ENCODE measurements around the gene S100A2. TPM values are rescaled to one million over a fixed set of nuclear protein-coding genes. Genes with fewer than 3 reads are reported as not detected.
A peak's percentile ranks its signal among the peaks of the same experiment; 100 is the strongest.

S100A2 gene
- total and polyA plus RNA-seq, 2 donors (not counting 3 experiments of a cell fraction or from before 2014, with no cell fraction given) = 4.0 to 4.3 TPM

DNA sequence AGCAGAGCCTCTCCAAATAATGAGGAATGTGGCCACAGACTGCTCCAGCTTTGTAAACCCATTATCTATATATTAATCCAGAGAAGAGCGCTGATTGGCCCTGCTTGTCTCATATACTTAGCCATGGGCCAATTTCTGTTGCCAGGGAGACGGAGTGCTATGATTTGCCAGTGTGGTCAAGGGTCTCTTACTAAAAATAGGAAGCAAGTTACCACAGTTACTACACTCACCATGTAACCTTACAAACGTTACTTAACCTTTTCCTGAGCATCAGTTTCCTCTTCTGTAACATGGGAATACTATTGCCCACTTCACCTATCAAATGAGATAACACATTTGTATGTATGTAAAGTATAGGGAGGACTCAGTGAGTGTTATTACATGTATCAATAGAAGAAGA lies 7.7 kb upstream of the S100A2 start:
- DNase-seq (ENCODE audit: low read depth, low spot score) (no peak), FAIRE-seq (no peak)
- Histone ChIP-seq H3K27me3 (ENCODE audit: control insufficient read depth in 2 of 2, insufficient read depth in 2 of 2, low read length in 2 of 2) (no peaks in the 10 kb centered on the region), H3K4me1 (ENCODE audit: control insufficient read depth, extremely low read depth, insufficient read depth, low read length) (peaks cover 7% of the 10 kb centered on the region), H3K79me2 (ENCODE audit: control insufficient read depth, insufficient read depth, low read length) (no peaks in the 10 kb centered on the region), H3K4me3 (replicated peaks in 1 of 3; ENCODE audit: insufficient read depth in 1 of 3, low read depth in 1 of 3, low read length in 3 of 3) (no peak overlapping the region), H3K9ac (replicated peaks; ENCODE audit: extremely low read depth, insufficient read depth, low read length) (no peak overlapping the region), H2AFZ (ENCODE audit: low read depth, low read length) (peak overlapping the region; percentile 2), H3K9me1 (replicated peaks; ENCODE audit: control insufficient read depth, extremely low read depth, insufficient read depth, low read length) (no peaks in the 10 kb centered on the region), H4K20me1 (replicated peaks; ENCODE audit: control insufficient read depth, extremely low read depth, insufficient read depth, low read length) (no peaks in the 10 kb centered on the region), H3K4me2 (ENCODE audit: insufficient read depth, low read length) (no peak overlapping the region), H3K36me3 (ENCODE audit: control insufficient read depth in 2 of 2, extremely low read depth in 1 of 2, insufficient read depth in 2 of 2, low read length in 2 of 2) (no peaks in the 10 kb centered on the region), H3K9me3 (replicated peaks; ENCODE audit: control insufficient read depth, insufficient read depth, low read length) (no peaks in the 10 kb centered on the region), H3K27ac (ENCODE audit: insufficient read depth, low read depth, low read length) (no peak overlapping the region)
- dilution Hi-C loops (cut with MboI; ENCODE audit: extremely low pct_ligation_motif_present, low sequenced_read_pairs) (no loop called here), intact Hi-C loops (cut with micrococcal nuclease) (loop anchor here (2.0 kb wide), 2 partner anchors 25 to 413 kb away; partner anchors contain the start of gene RAB13)
- no TSS peak for BruUV-seq (replicated peaks)
- ChIA-PET POLR2A (interaction anchor here (1.3 to 1.5 kb wide), 2 partner anchors 33 to 54 kb away, joined by 3 to 13 read pairs; partner anchors contain the start of gene S100A13), CTCF (interaction anchor here (0.7 to 6.3 kb wide), 25 partner anchors 8 to 414 kb away, joined by 3 to 167 read pairs (median 8); partner anchors contain the start of genes CHTOP, NPR1, S100A1 and S100A13)
- TF ChIP-seq, protein P1, sequence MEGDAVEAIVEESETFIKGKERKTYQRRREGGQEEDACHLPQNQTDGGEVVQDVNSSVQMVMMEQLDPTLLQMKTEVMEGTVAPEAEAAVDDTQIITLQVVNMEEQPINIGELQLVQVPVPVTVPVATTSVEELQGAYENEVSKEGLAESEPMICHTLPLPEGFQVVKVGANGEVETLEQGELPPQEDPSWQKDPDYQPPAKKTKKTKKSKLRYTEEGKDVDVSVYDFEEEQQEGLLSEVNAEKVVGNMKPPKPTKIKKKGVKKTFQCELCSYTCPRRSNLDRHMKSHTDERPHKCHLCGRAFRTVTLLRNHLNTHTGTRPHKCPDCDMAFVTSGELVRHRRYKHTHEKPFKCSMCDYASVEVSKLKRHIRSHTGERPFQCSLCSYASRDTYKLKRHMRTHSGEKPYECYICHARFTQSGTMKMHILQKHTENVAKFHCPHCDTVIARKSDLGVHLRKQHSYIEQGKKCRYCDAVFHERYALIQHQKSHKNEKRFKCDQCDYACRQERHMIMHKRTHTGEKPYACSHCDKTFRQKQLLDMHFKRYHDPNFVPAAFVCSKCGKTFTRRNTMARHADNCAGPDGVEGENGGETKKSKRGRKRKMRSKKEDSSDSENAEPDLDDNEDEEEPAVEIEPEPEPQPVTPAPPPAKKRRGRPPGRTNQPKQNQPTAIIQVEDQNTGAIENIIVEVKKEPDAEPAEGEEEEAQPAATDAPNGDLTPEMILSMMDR (IDR thresholded peaks at IDR 0.05; ENCODE audit: extremely low read depth in 1 of 2, insufficient read depth in 1 of 2, low read depth in 1 of 2, low read length in 2 of 2) = no peak
- TF ChIP-seq GATA2 (IDR thresholded peaks at IDR 0.05; ENCODE audit: insufficient read depth, insufficient read length, low read depth, low read length) (no peak), EZH2 (IDR thresholded peaks at IDR 0.05; ENCODE audit: borderline replicate concordance, low read depth, low read length, severe bottlenecking) (no peak), POLR2A (IDR thresholded peaks at IDR 0.05; ENCODE audit: low read depth, low read length) (no peak)

DNA sequence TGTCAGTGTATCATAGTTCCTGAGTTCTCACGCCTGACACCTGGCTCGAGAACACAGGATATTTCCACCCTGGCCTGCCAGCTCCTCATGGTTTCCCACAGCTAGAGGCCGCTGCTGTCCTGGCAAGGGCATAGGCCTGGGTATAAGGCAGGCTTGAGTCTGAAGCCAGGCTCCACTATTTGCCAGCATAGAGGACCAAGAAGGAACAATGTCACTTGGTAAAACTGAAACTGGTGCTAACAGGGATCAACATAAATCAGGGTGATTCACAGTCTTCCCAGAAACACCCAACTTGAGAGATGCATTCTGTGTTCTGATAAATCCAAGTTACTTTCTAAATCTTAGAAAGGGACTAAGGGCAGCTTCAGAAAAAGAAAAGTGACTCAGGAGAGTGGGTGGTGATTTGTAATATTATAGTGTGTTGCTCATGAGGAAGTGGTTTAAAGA lies 6.9 kb upstream of the S100A2 start:
- DNase-seq (ENCODE audit: low read depth, low spot score) = peak; percentile 93
- no peak overlapping the region for H3K4me2 ChIP-seq (ENCODE audit: insufficient read depth, low read length)
- intact Hi-C loops (cut with micrococcal nuclease) = loop anchor here (1.0 to 2.0 kb wide), 9 partner anchors 26 to 414 kb away; partner anchors contain the start of genes CHTOP, RAB13, S100A13 and SNAPIN
- no peaks in the 10 kb centered on the region for H3K79me2 ChIP-seq (ENCODE audit: control insufficient read depth, insufficient read depth, low read length)
- ChIA-PET CTCF (interaction anchor here (0.7 to 6.3 kb wide), 42 partner anchors 9 to 415 kb away, joined by 3 to 216 read pairs (median 6); partner anchors contain the start of genes CHTOP, NPR1, S100A1 and S100A13), POLR2A (interaction anchor here (0.6 to 1.5 kb wide), 9 partner anchors 34 to 74 kb away, joined by 3 to 13 read pairs (median 3); partner anchors contain the start of genes CHTOP, S100A13 and S100A16)
- peak; percentile 38 for TF ChIP-seq FOS (IDR thresholded peaks at IDR 0.05; ENCODE audit: borderline replicate concordance, insufficient read depth, low read length)
- TF ChIP-seq, protein P1 (IDR thresholded peaks at IDR 0.05; ENCODE audit: extremely low read depth in 1 of 2, insufficient read depth in 1 of 2, low read depth in 1 of 2, low read length in 2 of 2) = peak; percentile 89 to 96
- TF ChIP-seq POLR2AphosphoS5 (IDR thresholded peaks at IDR 0.05; ENCODE audit: insufficient read depth, low read depth, low read length) = no peak
- peak; percentile 96 for FAIRE-seq
- H3K9me1 ChIP-seq (replicated peaks; ENCODE audit: control insufficient read depth, extremely low read depth, insufficient read depth, low read length) = no peaks in the 10 kb centered on the region
- H3K9me3 ChIP-seq (replicated peaks; ENCODE audit: control insufficient read depth, insufficient read depth, low read length) = no peaks in the 10 kb centered on the region
- no TSS peak for BruUV-seq (replicated peaks)
- H3K4me1 ChIP-seq (ENCODE audit: control insufficient read depth, extremely low read depth, insufficient read depth, low read length) = peaks cover 15% of the 10 kb centered on the region
- H3K9ac ChIP-seq (replicated peaks; ENCODE audit: extremely low read depth, insufficient read depth, low read length) = no peak overlapping the region
- peak overlapping the region; percentile 2 for H2AFZ ChIP-seq (ENCODE audit: low read depth, low read length)
- no peaks in the 10 kb centered on the region for H4K20me1 ChIP-seq (replicated peaks; ENCODE audit: control insufficient read depth, extremely low read depth, insufficient read depth, low read length)
- no peaks in the 10 kb centered on the region for H3K36me3 ChIP-seq (ENCODE audit: control insufficient read depth in 2 of 2, extremely low read depth in 1 of 2, insufficient read depth in 2 of 2, low read length in 2 of 2)
- no peak overlapping the region for H3K4me3 ChIP-seq (replicated peaks in 1 of 3; ENCODE audit: insufficient read depth in 1 of 3, low read depth in 1 of 3, low read length in 3 of 3)
- H3K27me3 ChIP-seq (ENCODE audit: control insufficient read depth in 2 of 2, insufficient read depth in 2 of 2, low read length in 2 of 2) = no peaks in the 10 kb centered on the region
- dilution Hi-C loops (cut with MboI; ENCODE audit: extremely low pct_ligation_motif_present, low sequenced_read_pairs) = no loop called here
- H3K27ac ChIP-seq (ENCODE audit: insufficient read depth, low read depth, low read length) = no peak overlapping the region
